ENCODE data around the gene ACOT8.

Gene ACOT8

GRCh38 chr20:45792317-45793118 is 64.7 kb downstream of the ACOT8 start:
- no peak for DNase-seq (ENCODE audit: low read depth)
